SH-SY5Y (cell line): ENCODE data around the gene GFPT1.

ENCODE experiments used
- GATA2 ChIP-seq: IDR thresholded peaks from 2 replicates; pipeline ENCODE4 v1.6.1; 2011; ENCODE audit warnings: mild to moderate bottlenecking, low read depth, low read length
- GATA3 ChIP-seq: IDR thresholded peaks from 2 replicates; pipeline ENCODE4 v1.6.1; 2011; ENCODE audit warnings: low read depth, mild to moderate bottlenecking, low read length, moderate library complexity

GFPT1 gene

DNA sequence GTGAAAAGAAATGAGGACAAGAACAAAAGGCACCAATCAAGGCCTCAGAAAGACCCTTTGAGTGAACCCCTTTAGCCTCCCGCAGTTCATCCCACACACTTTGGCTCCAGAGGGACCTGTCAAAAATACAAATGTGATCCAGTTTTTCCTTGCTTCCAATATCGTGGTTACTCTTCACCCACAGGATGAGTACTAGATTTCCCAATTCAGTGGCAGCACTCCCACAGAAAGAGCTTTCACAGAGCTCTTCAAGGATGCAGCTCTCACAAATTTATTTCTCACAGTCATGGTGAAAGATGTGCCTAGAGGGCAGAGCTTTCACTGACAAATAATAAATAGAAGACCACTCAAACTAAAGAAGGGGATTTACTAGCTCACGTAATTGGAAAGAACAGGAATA lies 3.0 kb upstream of the GFPT1 start:
- no peak for TF ChIP-seq GATA2
- TF ChIP-seq GATA3, result no peak

DNA sequence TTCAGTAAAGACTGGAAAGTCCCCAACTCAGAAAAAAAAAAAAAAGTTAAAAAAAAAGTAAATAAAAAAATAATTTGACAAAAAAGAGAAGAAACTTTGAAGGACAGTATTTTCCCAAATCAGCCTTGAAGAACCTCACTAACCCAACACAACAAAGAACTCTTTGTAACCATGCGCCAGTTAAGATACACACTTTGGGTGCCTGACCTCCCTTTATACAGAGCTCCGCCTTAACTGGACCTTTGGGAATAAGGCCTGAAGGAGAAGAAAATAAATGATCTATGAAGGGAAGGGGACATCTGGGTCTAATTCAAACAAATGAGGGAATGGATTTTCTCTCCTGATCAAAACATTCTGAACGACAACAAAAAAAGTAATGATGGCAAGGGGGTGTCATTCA lies 2.2 kb upstream of the GFPT1 start:
- TF ChIP-seq GATA3 (no peak), GATA2 (no peak)

DNA sequence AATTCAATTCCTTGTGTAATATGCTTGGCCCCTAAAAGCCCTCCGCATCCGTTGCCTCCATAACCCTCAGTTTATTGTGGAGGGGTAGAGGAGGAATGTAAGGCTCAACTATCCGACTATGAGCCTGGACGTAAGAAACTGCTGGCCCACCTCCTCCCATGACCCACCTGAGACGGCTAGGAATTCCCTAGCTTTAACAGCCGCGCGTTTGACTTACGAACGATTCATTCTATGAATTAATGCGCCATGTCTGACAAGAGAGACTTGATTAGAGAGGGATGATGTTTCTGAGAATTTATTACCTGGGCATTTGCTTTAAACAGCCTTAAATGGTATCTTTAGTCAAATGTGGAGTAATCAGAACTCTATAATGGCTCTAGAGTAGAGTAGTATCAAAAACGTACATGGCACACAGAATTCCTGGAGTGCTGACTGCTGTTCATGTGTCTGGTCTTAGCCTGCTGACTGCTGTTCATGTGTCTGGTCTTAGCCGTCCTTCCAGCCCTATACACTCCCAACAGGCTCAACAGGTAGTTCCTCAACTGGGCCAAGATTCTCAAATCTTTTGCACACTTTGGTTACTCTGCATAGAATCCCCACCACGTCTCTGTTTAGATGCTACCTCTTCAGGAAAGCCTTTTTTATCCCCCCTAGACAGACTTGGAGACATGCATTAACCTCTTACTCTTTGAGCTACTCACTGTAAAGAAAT lies 899 bp upstream of the GFPT1 start:
- no peak for TF ChIP-seq GATA3
- TF ChIP-seq GATA2, result no peak

DNA sequence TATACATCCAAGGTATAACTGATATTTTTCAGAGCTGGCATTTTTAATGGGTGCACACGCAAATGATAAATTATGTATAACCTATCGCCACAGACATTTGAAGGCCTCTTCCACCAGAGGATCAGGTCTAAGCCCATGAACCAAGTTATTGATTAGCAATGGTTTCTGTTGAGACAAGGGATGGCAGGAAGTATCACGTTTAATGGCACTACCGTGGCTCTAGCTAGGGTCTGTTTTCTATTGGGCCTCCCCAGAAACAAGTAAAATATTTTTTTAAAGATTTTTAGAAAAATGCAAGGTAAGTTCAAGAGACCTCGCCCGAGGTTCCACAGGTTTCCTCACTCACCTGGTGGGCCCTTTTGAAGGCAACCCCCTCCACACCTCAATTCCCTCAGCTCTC lies 667 bp downstream of the GFPT1 start:
- TF ChIP-seq GATA3 (no peak), GATA2 (no peak)

DNA sequence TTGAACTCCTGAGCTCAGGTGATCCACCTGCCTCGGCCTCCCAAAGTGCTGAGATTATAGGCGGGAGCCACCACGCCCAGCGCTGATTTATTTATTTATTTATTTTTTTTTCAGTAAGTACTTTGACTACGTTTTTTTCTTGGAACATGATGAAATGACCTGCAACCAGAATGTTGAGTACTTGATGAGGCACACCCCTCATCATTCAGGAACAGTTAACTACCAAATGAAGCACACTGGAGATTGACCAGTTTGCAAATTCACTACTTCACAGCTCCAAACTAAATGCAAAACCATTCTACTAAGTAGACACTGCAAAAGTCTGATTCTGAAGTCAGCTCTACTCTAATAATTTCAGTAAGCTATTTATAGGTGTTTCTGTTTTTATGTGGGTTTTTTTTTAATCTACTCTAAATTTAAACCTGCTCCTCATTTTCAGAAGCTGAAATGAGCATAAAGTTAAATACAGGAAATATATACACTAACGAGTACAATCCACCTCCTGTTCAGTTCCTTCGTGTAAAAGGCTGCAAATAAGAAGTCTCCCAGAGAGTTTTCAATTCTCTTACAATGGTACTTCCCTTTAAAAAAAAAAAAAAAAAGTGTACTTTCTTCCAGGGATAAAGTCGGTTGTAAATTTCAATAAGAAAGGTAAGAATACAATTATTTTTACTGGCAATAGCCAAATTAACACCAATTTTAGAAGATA lies 1.4 kb downstream of the GFPT1 start:
- no peak for TF ChIP-seq GATA3
- TF ChIP-seq GATA2, result no peak

DNA sequence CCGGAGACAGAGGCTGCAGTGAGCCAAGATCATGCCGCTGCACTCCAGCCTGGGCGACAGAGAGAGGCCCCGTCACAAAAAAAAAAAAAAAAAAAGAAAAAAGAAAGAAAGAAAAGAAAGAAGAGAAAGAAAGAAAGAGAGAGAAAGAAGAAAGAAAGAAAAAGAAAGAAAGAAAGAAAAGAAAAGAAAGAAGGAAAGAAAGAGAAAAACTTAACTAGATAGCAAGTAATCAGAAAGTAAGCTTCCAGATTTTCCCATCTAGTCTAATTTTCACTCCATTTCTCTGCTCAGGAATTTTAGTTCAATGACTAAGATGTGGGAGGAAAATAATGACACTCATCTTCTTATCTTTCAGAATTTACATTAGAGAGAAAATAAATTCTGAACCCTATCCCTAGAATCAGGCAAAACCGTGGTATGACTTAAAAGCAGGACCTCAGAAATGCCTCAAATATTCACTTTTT lies 2.4 kb downstream of the GFPT1 start:
- TF ChIP-seq GATA3 (no peak), GATA2 (no peak)

DNA sequence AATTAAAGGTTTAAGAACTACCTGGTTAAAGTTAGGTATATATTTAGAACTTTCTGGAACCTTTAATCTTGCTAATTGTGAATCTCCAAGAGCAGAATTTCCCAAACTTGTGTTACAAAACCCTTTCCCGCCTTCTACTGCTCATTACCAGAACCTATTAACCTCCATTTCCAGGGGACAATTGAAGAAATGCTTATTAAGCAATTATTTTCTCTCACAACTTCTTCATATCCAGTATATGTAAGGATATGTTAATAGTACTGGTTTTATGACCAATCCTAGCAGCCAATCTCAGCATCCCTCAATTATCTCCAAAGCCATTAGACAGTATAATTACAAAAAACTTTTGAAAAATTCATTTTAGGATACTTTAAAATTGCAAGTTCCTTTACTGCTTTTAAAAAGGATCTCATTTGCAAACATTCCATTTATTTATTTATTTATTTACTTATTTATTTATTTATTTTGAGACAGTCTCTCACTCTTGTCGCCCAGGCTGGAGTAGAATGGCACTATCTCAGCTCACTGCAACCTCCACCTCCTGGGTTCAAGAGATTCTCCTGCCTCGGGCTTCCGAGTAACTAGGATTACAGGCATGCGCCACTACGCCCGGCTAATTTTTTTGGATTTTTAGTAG lies 3.7 kb downstream of the GFPT1 start:
- no peak for TF ChIP-seq GATA2

DNA sequence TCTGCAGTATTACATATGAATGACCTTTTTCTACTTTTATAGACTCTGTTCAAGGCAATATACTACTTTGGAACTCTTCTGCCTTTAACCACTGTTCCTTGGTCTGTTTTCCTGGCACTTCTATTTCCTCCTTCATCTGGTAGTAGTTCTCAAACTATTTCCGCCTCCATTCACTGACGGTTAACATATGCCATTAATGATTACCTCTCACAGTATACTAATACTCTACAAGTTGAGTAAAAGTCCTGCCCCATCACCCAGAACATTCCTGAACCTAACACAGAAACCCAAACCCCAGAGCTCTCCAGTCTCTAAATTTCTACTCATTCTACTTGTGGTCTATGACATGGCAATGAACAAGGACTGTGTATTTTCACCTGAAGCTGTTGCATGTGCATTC lies 4.5 kb downstream of the GFPT1 start:
- TF ChIP-seq GATA2 (no peak), GATA3 (no peak)

DNA sequence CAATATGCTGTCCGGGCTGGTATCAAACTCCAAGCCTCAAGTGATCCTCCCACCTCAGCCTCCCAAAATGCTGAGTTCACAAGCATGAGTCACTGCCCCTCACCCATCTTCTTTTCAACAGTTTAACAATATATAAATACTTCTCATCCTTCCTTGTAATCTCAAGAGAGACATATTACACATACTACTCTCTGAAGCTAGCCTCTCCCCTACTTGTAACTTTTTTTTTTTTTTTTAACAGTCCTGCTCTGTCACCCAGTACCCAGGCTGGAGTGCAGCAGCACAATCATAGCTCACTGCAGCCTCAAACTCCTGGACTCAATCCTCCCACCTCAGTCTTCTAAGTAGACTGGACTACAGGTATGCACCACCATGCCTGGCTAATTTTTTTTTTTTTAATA lies 5.7 kb downstream of the GFPT1 start:
- TF ChIP-seq GATA3 (no peak), GATA2 (no peak)

DNA sequence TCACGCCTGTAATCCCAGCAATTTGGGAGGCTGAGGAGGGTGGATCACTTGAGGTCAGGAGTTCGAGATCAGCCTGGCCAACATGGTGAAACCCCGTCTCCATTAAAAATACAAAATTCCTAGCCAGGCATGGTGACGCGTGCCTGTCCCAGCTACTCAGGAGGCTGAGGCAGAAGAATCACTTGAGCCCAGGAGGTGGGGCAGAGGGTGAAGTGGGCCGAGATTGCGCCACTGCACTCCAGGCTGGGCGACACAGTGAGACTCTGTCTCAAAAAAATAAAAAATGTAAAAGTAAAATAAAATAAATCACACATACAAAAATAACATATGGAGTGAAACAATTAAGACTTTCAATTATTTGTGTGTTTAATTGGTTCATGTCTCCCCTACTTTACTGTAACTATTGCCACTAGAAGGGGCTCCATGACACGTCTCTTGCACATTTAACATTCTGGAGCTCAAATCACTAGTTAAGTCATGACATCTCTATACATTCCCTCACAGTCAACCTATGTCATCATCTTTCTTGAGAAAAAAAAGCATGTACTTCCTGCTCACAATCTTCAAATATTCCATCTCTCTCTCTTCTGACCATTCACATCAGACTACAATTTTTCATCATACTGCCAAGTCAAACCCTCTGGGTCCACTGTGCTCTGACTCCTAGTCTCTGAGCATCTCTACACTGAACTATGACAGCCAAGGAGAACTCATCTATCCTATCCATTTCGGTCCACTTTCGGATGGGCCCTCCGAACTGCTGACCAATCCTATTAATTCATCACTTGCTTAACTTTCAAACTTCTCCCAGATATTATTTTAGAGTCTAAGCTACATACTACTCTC lies 6.7 kb downstream of the GFPT1 start:
- TF ChIP-seq GATA3 (no peak), GATA2 (no peak)

DNA sequence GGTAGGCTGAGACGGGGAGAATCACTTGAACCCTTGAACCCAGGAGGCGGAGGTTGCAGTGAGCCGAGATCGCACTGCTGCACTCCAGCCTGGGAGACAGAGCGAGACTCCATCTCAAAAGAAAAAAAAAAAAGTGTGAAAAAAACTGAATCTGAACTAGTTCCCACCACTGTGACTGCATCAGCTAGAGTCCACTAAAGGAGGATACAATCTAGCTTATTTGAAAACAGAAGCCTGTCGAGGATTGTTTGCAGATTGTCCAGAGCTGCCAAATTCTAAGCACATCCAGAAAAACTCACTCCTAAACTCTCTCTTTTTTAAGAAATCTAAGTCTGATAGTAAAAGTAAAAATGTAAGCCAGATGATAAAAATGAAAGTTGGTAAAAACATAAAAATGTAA lies 10.6 kb downstream of the GFPT1 start:
- no peak for TF ChIP-seq GATA2
- no peak for TF ChIP-seq GATA3

DNA sequence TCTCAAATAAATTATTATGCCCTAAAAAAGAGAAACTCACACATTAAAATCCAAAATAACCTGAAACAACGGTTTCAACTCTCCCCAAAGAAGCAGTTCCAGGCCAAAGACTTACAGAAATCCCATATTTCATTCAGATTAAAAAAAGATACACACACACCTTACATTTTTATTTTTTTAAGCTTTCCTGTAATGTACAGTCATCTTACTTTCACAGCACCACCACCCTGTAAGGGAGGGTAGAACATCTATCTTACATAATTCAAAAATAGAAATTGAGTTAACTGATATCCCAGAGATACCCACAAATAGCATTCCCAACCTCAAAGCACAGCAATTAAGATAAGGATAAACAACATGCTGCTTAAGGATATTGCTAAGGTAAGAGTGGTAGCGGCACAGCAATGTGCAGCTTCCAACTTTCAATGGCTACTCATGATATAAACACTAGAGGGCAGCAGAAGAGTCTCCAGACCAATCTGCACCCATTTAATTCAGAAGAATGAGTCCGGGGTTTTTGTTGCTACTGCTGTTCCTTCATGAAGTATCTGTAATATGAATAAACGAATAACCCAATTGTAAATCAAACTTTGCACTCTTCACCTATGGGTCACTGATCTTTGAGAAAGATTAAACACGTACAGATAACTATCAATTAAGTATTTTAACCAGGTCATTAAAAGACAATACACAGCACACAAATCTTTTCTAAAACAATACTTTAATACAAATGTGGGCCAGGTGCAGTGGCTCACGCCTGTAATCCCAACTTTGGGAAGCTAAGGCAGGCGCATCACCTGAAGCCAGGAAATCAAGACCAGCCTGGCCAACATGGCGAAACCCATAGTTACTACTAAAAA lies 11.3 kb downstream of the GFPT1 start:
- TF ChIP-seq GATA3 (no peak), GATA2 (no peak)

DNA sequence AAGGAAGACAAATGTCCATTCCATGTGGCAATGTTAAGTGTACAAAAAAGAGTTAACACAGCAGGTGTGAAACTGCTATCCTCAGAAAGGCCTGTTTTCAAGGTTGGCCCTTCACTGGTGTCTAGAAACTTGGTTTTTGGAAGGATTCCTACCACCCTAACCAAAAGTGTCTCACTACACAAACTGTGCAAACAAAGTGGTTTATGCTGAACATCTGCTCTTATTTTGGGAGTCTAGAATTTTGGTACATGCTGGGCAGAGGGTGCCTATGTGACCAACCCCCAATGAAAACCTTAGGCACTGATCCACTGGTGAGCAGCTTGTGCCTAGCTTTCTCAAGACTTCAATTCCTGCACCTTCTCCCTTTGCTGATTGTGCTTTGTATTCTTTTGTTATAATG lies 14.3 kb downstream of the GFPT1 start:
- TF ChIP-seq GATA3 (no peak), GATA2 (no peak)
